Suprapubic skin (tissue), 4 donors: ENCODE results near the gene MAPRE3. TPM values are rescaled to one million over a fixed set of nuclear protein-coding genes. Genes with fewer than 3 reads are reported as not detected.

Experiments used
- total RNA-seq, 4 donors: library from RNA; depleted of rRNA; stranded (reverse); fragments of >200 nt; gene quantifications; one replicate each; pipeline ENCODE4 v1.1.0, GENCODE V29; 2016

Gene MAPRE3
- total RNA-seq, 4 donors from 2014 or later, result 29.5 to 57.5 (median 34.0) TPM

Other genes with a start within 250 kb of the MAPRE3 start
- gene SLC35F6, start 206.4 kb upstream of the MAPRE3 start, total RNA-seq, result 100 to 1,000 TPM in 1 of 4 donors, 10 to 100 TPM in 3; 76.3 to 114 (median 86.2) TPM
- 1 to 10 TPM; 1.9 to 3.9 (median 3.0) TPM for gene CENPA, start 184.6 kb upstream of the MAPRE3 start, total RNA-seq
- gene DPYSL5, start 122.5 kb upstream of the MAPRE3 start, total RNA-seq, result not detected
- gene TMEM214, start 62.3 kb downstream of the MAPRE3 start, total RNA-seq, result 10 to 100 TPM; 39.2 to 56.3 (median 44.7) TPM
- 10 to 100 TPM; 15.3 to 18.9 (median 18.5) TPM for gene AGBL5, start 81.0 kb downstream of the MAPRE3 start, total RNA-seq
- 100 to 1,000 TPM in 3 of 4 donors, 10 to 100 TPM in 1; 70.8 to 225 (median 199) TPM for gene OST4, start 101.0 kb downstream of the MAPRE3 start, total RNA-seq
- gene EMILIN1, start 108.0 kb downstream of the MAPRE3 start, total RNA-seq, result 10 to 100 TPM in 1 of 4 donors, 1 to 10 TPM in 3; 3.0 to 13.8 (median 5.8) TPM
- gene KHK, start 116.1 kb downstream of the MAPRE3 start, total RNA-seq, result 1 to 10 TPM; 2.8 to 6.3 (median 3.8) TPM
- gene CGREF1, start 148.5 kb downstream of the MAPRE3 start, total RNA-seq, result 1 to 10 TPM; 1.1 to 4.2 (median 2.6) TPM
- gene ABHD1, start 153.2 kb downstream of the MAPRE3 start, total RNA-seq, result not detected
- 10 to 100 TPM; 40.0 to 55.3 (median 47.1) TPM for gene PREB, start 164.0 kb downstream of the MAPRE3 start, total RNA-seq
- gene PRR30, start 168.8 kb downstream of the MAPRE3 start, total RNA-seq, result not detected
- gene TCF23, start 178.4 kb downstream of the MAPRE3 start, total RNA-seq, result under 1 TPM in 1 of 4 donors, not detected in 3; 0.11 TPM
- gene ATRAID, start 241.4 kb downstream of the MAPRE3 start, total RNA-seq, result 100 to 1,000 TPM; 109 to 177 (median 141) TPM
- 10 to 100 TPM; 30.4 to 33.4 (median 33.1) TPM for gene SLC5A6, start 241.6 kb downstream of the MAPRE3 start, total RNA-seq
- gene CAD, start 246.7 kb downstream of the MAPRE3 start, total RNA-seq, result 10 to 100 TPM; 33.7 to 64.8 (median 42.1) TPM